ENCODE results near the gene DAB2IP.

DAB2IP gene

GRCh38 chr9:121707477-121708424, 56.3 kb downstream of the DAB2IP start:
- no peak for DNase-seq

GRCh38 chr9:121708768-121709488, 57.5 kb downstream of the DAB2IP start:
- no peak for DNase-seq

- no peak for DNase-seq
Measured at GRCh38 chr9:121709798-121710197, 58.4 kb downstream of the DAB2IP start.

GRCh38 chr9:121711281-121711680, 59.8 kb downstream of the DAB2IP start:
- DNase-seq = no peak

- DNase-seq = no peak
Measured at GRCh38 chr9:121711797-121712196, 60.4 kb downstream of the DAB2IP start.

GRCh38 chr9:121713400-121714070, 62.1 kb downstream of the DAB2IP start:
- no peak for DNase-seq

GRCh38 chr9:121714075-121714705, 62.8 kb downstream of the DAB2IP start:
- no peak for DNase-seq

- DNase-seq = no peak
Measured at GRCh38 chr9:121714873-121715272, 63.4 kb downstream of the DAB2IP start.

GRCh38 chr9:121717141-121717991, 65.9 kb downstream of the DAB2IP start:
- no peak for DNase-seq

GRCh38 chr9:121718084-121718483, 66.7 kb downstream of the DAB2IP start:
- no peak for DNase-seq

- DNase-seq = no peak
Measured at GRCh38 chr9:121718501-121718900, 67.1 kb downstream of the DAB2IP start.

GRCh38 chr9:121720311-121721057, 69.0 kb downstream of the DAB2IP start:
- no peak for DNase-seq

- no peak for DNase-seq
Measured at GRCh38 chr9:121721058-121721350, 69.6 kb downstream of the DAB2IP start.

GRCh38 chr9:121721770-121722169, 70.3 kb downstream of the DAB2IP start:
- no peak for DNase-seq

GRCh38 chr9:121725008-121725775, 73.8 kb downstream of the DAB2IP start:
- DNase-seq = no peak

- DNase-seq = no peak
Measured at GRCh38 chr9:121727295-121728020, 76.0 kb downstream of the DAB2IP start.

GRCh38 chr9:121728916-121729315, 77.5 kb downstream of the DAB2IP start:
- DNase-seq = no peak

- DNase-seq = no peak
Measured at GRCh38 chr9:121729769-121730562, 78.5 kb downstream of the DAB2IP start.

- no peak for DNase-seq
Measured at GRCh38 chr9:121731090-121731489, 79.7 kb downstream of the DAB2IP start.
